ENCODE data around the gene UHRF2.
A peak's percentile ranks its signal among the peaks of the same experiment; 100 is the strongest.
"Not testable (repeated sequence)": the region's sequence is repeated elsewhere in the genome, so short reads cannot be mapped to it uniquely, and the experiment has no call there.

UHRF2 gene, protein sequence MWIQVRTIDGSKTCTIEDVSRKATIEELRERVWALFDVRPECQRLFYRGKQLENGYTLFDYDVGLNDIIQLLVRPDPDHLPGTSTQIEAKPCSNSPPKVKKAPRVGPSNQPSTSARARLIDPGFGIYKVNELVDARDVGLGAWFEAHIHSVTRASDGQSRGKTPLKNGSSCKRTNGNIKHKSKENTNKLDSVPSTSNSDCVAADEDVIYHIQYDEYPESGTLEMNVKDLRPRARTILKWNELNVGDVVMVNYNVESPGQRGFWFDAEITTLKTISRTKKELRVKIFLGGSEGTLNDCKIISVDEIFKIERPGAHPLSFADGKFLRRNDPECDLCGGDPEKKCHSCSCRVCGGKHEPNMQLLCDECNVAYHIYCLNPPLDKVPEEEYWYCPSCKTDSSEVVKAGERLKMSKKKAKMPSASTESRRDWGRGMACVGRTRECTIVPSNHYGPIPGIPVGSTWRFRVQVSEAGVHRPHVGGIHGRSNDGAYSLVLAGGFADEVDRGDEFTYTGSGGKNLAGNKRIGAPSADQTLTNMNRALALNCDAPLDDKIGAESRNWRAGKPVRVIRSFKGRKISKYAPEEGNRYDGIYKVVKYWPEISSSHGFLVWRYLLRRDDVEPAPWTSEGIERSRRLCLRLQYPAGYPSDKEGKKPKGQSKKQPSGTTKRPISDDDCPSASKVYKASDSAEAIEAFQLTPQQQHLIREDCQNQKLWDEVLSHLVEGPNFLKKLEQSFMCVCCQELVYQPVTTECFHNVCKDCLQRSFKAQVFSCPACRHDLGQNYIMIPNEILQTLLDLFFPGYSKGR

DNA sequence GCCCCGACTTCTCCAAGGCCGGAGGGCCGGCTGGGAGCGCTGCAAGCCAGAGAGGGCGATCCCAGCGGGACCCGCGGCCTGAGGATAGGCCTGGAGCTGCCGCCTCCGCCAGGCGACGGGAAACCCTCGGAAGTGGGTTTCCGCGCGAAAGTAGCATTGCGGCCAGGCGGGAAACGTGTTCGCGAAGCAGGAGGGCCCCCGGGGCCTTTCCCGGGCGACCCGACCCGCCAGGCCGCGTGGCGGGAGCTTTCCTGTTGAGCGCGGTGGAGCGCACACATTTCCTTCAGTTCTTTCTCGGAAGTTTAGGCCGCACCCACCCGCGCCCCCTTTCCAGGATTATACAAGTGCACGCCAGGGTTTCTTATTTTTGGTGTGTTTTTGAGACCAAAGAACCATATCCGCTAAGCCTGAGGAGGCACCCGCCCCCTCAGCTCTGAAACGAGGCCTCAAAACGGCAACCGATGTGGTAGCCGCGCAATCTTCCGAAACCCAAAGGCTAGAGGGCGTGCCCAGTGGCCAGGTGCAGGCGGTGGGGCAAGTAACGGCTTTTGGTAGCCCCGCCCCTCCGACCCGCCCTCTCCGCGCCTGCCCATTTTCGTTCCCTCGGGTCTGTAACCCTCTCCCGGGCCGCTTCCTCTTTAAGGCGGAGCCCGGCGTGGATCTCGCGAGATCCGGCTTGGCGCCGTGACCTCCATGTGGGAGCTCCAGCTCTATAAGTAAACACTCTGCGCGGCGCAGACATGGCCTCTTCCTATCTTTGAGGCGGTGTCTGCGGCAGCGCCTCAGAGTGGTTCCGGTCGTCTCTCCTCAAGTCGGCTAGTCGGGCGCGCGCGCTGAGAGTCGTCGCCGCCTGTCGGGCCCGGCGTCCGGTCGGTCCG lies at the start of gene UHRF2:
UHRF2 (plus strand) TSS at position 713 of the 878 bp plus-strand sequence. CDS start 292 bp downstream, outside the sequence.
- peak; percentile 92 for DNase-seq

DNA sequence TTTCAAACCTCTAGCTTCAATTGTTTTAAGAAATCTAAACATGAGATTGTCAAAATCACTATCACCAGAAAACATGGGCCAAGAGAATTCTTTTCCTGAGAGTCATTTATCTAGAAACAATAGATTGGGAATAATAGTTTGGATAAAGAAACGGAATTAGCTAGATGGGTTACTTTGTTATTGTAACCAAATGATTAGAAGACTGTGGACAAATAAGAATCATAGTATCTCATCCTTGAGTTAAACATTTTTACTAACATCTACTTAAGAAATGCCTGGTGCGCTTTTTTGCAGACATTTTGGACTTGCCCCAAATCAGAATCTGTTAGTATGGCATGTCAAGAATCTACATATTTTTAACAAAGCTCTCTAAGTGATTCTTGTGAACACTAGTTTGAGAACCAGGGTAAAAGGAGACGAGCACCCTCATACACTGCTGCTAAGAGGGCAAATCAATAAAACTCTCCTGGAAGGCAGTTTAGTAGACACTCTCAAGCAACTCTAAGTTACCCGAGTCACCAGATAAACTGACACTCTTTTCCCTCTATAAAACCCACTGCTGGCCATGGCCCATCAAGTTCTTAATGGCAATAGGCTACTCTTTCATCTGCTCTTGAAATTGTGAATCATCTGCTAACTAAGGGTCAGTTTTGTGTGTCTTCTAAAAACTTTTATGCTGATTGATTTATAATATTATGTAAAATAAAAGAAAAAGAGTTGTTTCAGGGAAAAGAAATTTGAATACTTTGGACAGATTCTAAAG lies 45.7 kb upstream of the UHRF2 start:
- DNase-seq: no peak

DNA sequence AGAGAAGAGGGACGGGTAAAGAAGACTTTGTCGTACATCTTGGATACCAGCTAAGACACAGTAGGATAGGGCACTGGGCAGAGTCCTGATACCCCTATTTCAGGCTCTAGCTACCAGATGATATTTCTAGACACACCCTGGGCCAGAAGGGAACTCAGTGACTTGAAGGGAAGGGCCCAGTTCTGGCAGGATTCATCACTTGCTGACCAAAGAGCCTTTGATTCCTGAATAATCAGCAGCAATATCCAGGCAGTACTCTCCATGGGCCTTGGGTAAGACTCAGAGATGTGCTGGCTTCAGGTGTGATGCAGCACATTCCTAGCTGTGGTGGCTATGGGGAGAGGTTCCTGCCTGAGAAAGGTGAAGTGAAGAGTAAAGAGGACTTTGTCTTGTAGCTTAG lies 44.2 kb upstream of the UHRF2 start:
- DNase-seq: no peak

DNA sequence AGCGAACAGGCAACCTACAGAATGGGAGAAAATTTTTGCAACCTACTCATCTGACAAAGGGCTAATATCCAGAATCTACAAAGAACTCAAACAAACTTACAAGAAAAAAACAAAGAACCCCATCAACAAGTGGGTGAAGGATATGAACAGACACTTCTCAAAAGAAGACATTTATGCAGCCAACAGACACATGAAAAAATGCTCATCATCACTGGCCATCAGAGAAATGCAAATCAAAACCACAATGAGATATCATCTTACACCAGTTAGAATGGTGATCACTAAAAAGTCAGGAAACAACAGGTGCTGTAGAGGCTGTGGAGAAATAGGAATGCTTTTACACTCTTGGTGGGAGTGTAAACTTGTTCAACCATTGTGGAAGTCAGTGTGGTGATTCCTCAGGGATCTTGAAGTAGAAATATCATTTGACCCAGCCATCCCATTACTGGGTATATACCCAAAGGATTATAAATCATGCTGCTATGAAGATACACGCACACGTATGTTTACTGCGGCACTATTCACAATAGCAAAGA lies 31.5 kb upstream of the UHRF2 start:
- DNase-seq: not testable (repeated sequence)

DNA sequence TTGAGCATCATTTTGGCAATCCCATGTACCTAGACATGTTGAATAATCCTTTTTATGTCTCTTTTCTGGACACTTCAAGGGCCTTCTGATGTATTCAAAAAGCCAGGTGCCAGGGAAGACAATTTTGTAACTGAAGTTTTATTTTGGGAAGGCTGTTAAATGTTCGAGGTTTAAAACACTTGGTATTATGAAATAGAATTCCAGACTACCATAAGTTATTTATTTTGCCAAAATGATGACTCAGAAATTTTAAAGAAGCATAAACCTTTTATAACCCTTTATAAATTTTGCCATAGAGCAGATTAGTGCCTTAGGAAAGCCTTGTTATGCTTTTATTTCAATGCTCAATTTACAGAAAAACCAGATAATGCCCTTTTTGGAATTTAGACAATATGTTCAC lies 30.3 kb upstream of the UHRF2 start:
- DNase-seq: no peak

DNA sequence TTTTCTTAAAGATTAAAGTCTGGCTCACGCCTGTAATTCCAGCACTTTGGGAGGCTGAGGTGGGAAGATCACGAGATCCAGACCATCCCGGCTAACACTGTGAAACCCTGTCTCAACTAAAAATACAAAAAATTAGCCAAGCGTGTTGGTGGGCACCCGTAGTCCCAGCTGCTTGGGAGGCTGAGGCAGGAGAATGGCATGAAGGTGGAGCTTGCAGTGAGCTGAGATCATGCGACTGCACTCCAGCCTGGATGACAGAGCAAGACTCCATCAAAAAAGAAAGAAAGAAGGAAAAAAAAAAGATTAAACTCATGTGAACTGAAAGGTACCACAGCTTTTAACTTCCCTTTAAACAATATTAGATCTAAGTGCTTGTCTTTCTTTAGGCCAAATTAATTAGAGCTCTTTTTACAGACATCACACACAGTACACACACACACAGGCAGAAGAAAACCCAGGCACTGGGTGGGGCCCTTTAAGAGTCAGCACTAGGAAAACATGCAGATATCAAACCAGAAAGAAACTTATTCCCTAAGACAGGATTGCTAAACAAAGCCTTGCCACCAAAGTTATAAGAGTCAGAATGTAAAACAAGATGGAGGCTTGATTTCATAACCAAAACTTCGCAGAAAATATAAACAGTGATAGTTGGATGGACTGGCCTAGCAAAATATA lies 29.3 kb upstream of the UHRF2 start:
- DNase-seq: no peak

DNA sequence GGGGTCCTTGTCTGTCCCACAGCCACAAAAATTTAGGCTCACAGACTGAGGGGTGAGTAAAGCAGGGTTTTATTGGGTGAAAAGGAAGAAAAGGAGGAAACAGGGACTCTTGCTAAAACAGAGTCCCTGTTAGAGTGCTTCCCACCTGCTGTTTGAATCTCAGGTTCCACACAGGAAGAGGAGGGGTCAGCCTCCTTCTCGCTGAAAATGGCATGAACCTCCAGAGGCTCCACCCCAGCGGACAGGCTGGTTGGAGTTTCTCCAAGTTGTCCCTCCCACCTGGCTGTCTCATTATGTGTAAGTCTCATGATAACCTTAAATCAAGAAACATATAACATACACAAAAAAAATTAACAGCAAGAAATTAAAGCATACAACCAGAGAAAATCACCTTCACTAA lies 28.3 kb upstream of the UHRF2 start:
- no peak for DNase-seq

DNA sequence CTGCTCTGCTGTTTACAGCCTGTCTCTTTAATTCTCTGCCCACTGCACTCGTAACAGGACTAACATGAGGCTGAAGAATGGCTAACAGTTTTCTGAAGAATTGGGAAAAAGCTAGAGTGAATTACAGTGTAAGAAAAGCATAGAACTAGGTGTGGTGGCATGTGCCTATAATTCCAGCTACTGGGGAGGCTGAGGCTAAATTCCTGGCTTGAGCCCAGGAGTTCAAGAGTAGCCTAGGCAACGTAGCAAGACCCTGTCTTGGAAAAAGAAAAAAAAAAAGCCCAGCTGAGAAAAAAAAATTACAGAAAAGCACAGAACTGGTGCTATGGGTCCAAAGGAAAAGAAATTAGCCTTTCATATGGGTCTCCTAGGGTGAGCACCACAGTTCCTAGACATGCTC lies 13.9 kb upstream of the UHRF2 start:
- no peak for DNase-seq

DNA sequence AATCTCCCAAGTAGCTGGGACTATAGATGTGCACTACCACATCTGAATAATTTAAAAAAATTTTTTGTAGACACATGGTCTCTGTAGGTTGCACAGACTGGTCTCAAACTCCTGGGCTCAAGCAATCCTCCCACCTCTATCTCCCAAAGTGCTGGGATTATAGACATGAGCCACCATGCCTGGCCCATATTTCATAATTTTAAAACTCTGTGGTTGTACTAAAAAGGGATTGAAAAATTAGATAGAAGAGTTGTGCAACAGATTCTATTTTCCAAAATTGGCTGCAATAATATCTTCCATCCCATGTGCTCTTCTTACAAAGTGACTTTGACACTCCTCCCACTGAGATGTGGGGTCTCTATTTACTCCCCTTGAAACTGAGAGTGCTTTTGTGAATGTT lies 7.6 kb upstream of the UHRF2 start:
- no peak for DNase-seq

DNA sequence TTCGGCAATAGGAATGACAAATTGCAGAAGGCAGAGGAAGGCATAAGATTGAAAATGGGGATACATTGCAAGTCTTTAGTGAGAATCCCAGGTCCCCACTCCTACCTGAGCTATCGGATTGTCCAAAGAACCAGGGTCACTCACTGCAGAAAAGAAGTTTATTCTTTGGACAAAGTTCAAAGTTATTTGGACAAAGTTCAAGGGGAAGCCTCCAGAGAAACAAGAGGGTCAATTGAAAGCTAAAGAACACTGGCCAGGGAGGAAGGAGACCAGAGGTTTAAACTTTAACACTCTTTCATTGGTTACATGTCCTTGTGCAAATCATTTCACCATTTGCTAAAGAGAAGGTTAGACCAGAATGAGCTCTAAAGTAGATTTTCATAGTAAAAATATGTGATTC lies 5.2 kb upstream of the UHRF2 start:
- no peak for DNase-seq

DNA sequence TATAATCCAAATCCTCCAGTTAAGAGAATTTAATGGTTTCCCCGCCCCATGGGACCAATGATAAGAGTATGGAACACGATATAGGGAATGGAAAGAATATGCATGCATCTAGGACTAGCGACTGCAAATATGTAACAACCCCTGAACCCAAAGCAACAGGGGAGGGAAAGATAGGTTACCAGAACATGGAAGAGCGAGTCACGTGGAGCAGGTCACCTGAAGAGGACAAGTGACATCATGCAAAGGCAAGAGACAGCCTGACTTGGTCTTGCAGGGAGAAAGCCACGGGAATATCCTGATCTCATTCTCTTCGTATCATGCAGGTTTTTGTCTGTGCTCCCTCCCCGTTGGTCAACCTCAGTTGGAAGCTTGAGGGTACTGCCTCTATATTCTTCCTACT lies 4.7 kb upstream of the UHRF2 start:
- DNase-seq: no peak

DNA sequence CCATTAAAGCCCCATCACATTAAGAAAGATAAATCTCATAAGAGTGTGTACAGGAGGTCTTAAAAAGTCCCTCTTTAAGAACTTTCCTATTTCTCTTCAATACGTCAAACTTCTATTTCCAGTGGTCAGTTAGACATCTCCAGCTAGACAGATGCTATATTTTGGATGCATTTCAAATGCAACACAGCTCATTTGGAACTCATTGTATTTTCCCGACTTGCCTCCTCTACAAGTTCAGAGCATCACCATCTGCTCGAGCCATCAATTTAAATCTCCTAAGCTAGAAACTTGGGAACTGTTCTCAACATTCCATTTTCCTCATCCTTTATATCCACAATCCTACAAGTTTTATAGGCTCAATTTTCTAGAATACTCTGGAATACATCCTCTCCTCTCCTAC lies 3.2 kb upstream of the UHRF2 start:
- DNase-seq: no peak

DNA sequence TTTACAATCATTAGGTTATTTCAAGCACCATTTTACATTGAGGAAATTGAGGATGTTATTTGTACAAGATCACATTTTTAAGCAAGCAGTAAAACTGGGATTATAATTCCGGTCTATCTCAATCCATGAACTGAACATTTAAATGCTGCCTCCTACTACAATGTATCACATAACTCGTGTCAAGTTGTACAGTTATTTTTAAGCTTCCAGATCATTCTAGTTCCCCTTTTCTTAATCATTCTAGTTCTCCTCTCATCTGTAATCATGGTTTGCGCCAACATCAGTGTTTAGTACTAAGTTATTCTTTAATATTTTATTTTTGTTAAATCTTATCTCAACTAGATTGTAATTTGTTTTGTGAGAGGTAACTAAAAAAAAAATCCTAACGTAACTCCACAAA lies 2.4 kb upstream of the UHRF2 start:
- DNase-seq: no peak

DNA sequence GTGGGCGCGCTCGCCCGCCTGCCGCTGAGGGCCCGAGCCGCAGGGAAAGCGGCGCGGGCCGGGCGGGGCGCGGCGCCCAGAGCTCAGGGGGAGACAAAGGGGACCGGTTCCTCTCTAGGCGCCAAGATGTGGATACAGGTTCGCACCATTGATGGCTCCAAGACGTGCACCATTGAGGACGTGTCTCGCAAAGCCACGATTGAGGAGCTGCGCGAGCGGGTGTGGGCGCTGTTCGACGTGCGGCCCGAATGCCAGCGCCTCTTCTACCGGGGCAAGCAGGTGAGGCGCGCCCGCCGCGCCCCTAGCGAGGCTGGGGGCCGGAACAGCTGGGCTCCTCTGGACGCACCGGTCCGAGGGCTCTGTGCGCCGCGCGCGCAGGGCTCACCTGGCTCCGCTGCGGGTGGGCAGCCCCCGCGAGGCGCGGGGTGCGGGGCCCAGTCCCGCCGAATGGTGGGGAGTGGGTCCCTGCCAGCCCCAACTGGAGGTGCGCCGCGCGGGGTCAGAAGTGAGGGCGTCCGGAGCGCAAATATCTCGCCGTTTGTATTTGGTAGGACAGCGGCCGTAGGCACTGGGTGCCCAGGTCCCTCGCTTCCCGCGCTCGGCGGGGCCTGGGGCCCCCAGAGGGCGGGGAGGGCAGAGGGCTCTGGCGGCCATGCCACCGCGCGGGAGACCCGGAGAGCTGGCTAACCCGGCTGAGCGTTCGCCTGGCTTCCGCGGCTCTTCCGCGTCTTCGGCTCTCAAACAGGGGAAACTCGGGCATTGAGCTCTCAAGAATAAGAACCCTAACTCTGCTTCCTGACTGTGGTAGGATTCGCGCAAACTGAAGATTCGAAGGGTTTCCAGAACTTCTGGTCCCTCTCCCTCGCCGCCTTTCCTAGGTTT lies 607 bp downstream of the UHRF2 start:
- DNase-seq: no peak

DNA sequence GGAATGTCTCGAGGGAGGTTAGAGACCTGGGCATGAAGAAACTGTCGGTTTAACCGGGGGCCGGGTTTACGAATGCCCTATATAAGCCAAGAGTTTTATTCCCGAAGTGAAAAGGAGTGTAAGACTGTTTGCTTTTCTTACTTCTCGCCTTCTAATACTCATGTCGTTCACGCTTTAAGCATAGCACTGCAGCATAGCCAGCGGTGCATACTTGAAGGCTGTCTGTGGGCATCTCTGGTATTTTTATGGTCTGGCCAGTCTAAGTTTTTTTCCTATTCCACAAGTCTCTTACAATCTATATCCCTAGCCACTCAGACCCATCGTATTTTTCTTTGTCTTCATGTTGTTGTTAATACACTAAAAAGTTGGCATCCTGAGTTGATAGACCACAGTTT lies 1.2 kb downstream of the UHRF2 start:
- DNase-seq: no peak

DNA sequence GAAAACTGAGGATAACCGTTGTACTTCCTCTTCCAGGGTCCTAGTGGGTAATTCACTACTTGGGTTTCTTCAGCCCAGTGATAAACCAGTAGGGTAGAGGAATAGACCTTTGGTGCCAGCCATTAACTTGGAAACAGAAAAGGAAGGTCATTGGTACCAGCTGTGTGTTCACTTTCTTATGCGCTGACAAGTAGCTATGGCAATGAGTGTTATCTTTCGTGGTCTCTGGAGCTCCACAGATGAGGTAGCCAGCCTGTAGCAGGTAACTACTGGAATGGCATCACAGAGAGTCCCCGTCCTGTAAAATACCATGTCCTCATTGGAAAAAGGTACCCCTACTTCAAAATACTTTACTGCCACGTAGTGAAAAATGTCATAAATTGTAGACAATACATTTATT lies 2.3 kb downstream of the UHRF2 start:
- DNase-seq: no peak

DNA sequence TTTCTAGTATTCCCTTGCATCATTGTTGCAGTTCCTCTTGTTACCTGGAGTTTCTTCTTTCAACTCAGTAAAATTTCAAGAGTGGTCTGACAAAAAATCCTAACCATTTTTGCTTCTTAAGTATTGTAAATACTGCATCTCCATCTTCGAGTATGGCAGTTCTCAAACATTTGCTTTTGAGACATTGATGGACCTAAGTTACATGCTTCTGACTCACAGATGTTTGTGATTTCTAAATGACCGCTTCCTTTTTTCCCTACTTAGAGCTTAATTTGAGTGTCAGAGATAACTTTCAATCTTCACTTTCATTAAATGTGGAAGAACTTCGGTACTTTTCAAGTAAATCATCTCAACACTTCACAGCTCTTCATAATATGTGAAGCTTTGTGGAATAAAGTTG lies 4.2 kb downstream of the UHRF2 start:
- DNase-seq: no peak

DNA sequence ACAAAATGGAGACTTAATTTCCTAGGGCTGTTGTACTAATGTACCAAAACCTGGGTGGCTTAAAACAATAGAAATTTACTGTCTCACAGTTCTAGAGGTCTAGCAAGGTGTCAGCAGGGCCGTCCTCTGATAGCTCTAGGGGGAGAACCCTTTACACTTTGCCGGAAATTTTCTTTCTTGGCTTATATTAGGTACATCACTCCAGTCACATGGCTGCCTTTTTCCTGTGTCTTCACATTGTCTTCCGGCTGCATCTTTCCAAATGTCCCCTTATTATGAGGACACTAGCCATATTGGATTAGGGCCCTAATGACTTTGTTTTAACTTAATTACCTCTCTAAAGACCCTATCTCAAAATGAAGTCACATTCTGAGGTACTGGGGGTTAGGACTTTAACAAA lies 5.8 kb downstream of the UHRF2 start:
- no peak for DNase-seq

DNA sequence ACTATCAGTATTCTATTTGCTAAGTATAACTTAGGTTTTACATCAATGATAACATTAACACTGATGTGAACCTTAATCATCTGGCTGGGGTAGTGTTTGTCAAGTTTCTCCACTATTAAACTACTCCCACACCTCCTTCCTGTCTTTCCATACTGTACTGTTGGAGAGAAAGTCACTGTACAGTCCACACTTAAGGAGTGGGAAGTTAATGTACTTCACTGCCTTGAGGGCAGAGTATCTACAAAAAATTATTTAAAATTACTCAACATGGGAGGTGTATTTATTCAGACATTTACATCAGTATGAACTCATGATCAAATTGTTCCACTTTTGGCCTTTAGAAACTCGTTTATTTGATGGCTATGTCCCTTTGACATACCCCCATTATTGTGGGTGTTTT lies 11.9 kb downstream of the UHRF2 start:
- DNase-seq: no peak

DNA sequence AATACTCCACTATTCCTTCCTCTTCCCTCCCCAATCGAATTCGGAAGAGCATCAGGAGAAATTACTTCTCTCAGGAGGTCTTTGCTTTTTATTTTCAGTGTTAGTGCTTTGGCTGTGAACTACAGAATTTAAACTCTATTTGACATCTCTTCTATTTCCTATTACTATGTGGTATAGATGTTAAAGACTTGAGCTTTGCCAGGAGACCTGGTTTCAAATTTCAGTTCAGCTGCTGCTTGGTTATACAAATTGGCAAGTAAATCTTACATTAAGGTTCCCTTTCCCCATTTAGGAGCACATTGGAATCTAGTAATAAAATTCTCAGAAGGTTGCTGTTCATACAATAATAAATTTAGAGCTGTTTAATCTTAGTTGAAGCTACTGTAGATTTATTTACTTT lies 13.1 kb downstream of the UHRF2 start:
- DNase-seq: no peak

Measured in NCI-H2081 treated with DMSO at 0.1 percent for 48 hours (cell line).